Activated CD4-positive, alpha-beta T cell treated with anti-CD3 and anti-CD28 coated beads, Interleukin-2, amount 50 U/mL, for 16 hours (primary cell): Measurements from ENCODE around the gene FUT1.
"Not testable (repeated sequence)": the region's sequence is repeated elsewhere in the genome, so short reads cannot be mapped to it uniquely, and the experiment has no call there.

Experiments
- DNase-seq: peaks from one replicate; pipeline ENCODE4 v3.0.0-alpha.2; 2020

The FUT1 gene

GRCh38 chr19:48740164-48740972 is 12.1 kb downstream of the FUT1 start, which contains the start of gene RASIP1:
Gene RASIP1 (minus strand): TSS chr19:48740610. CDS start chr19:48740282, 328 bp downstream.
- no peak for DNase-seq

GRCh38 chr19:48739404-48740163 is 12.9 kb downstream of the FUT1 start:
- no peak for DNase-seq

- DNase-seq: peak; percentile 95
These were observed 13.7 kb downstream of the FUT1 start for GRCh38 chr19:48738557-48739403.

- no peak for DNase-seq
These were observed 15.0 kb downstream of the FUT1 start for GRCh38 chr19:48737360-48737998.

DNA sequence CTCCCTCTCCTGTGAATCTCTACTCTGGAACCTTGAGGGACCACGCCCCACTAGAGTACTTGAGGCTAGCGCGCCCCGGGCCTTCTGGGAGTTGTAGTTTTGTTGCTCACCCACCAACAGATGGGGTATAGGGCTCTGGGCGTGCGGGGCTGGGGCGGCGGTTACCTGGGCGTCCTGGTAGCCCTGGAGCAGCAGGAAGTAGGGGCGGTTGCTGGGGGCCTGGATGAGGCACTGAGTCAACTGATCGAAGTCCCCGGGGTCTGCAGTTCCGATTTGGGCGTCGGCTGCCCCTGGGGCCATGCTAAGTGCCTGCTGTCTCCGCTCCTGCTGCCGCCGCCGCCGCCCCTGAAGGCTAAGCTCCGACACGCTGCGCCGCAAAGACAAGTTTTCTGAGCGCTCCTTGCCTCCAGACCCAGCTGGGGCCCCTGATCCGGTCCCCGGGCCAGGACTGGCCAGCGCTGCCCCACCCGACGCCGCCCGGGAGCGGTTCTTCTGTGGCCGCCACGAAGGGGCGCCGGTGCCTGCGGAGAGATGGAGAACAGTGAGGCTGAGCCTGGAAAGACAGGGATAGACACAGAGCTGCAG is 17.3 kb downstream of the FUT1 start:
- no peak for DNase-seq

- DNase-seq: no peak
These were observed 17.8 kb downstream of the FUT1 start for GRCh38 chr19:48734625-48735024.

GRCh38 chr19:48731452-48731851 is 21.0 kb downstream of the FUT1 start:
- no peak for DNase-seq

DNA sequence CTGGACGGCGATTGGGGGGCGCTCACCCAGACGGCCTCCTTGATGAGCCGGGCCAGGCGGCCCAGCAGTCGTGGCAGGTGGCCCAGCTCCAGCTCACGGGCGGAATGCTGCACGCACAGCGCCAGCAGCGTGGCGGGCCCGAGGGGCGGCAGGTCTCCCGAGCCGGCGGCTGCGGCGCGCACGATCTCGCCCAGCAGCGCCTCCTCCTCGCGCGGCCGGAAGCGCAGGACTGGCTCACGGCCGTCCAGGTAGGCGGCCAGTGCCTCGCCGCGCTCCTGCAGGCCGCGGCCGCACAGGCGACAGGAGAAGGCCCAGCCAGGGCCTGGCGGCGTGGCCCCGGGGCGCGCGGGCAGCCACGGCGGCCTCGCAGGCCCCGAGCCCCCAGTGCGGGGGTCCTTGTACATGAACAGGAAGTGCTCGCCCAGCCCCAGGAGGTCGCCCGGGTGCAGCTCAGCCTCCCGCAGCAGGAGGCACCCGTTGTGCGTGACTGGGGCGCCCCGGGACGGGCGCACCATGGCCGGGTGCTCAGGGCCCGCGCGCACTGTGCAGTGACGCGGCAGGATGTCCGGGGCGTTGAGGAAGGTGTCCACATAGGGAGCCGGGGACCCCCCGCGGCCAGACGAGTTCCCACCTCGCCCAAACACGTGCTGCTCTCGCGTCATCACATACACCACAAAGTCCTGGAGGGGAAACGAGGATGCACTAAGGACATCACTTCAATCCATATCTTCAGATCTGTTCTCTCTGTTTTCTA is 23.4 kb downstream of the FUT1 start:
- no peak for DNase-seq

DNA sequence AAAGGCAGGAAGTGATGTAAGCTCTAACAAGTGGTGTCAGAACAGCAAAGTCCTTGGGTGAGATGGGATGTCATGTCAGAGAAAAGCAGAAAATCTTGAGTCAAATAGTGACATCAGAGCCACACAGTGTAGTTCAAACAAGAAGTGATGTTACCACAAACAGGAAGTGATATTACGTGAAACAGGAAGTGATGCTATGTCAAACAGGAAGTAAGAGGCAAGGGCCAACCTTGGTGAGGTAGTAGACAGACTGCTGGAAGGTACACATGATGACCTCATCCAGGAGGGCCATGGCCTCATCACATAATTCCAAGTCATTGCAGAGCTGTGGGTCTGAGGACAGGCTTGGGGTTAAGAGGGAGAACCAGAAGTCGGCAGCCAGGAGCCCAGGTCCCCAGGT is 25.9 kb downstream of the FUT1 start:
- peak; percentile 69 for DNase-seq

DNA sequence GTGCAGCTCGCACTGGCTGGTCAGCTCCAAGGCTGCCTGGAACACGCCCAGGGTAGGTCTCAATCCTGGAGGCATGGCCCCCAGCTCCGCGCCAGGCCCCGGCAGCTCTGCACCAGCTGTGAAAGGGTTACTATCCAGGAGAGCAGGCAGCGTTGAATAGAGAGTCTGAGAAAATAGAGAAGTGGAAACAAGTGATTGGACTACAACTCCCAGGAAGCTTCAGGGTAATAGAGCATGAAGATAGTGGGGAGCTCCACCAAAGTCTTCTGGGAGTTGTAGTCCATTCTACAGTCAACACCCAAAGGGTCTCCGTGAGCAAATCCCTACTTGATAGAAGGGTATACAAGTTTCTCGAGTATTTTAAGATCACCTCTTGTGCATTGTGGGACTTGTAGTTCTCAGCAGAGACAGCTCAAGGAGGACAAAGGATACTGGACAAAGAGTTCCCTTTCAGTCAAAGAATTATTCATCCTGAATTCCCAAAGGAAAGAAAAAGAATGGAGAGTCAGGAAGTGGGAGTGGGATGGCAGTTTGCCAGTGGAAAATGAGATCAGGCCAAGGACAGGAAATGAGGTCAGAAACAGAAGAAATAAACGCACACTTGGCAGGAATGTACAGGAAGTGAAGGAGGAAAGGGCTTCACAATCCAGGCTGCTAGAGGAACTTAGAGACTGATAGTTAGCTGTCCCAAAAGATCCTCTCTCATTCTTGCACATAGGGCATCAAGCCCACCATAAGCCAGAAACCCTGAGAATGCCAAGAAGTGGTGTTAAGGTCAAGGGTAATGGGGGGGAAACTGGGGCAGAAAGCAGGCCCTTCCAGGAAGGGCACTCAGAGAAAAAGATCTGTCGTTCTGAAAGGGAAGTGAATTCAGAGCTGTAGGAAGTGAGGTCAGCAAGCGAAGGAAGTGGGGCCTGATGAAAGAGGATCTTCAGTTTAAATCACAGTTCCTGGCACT is 27.4 kb downstream of the FUT1 start:
- peak; percentile 66 for DNase-seq

- DNase-seq: no peak
These were observed 30.2 kb downstream of the FUT1 start for GRCh38 chr19:48722196-48722708.

- DNase-seq: peak; percentile 97
These were observed 31.7 kb downstream of the FUT1 start for GRCh38 chr19:48720613-48721296.

DNA sequence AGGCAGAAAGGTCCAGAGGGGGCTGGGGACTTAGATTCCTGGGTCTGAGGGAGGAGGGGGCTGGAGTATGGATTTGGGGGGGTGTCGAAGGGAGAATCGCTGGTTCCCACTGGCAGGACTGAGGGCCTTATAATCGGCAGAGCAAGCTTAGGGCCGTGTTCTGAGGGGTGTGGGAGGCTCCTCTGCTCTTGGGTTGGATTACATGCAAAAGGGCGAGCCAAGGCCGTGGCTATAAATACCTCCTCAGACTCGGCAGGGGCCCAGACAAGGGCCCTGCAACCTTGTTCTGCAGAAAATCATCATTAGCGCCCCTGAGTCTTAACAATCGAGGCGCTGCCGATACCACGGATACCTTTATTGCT is 32.2 kb downstream of the FUT1 start:
- DNase-seq: no peak

GRCh38 chr19:48719263-48720171 is 32.9 kb downstream of the FUT1 start, which contains the start of gene MAMSTR:
Gene MAMSTR (minus strand): TSS chr19:48719725. CDS start chr19:48719031, 694 bp downstream.
- no peak for DNase-seq

- no peak for DNase-seq
These were observed 33.7 kb downstream of the FUT1 start for GRCh38 chr19:48718711-48719231.

- not testable (repeated sequence) for DNase-seq
These were observed 34.3 kb downstream of the FUT1 start for GRCh38 chr19:48718106-48718505.

- no peak for DNase-seq
These were observed 35.7 kb downstream of the FUT1 start for GRCh38 chr19:48716562-48717291.
